Measurements from ENCODE around the gene RPP14.

Gene RPP14

GRCh38 chr3:58292866-58293265, 13.2 kb upstream of the RPP14 start:
- POLR2A ChIA-PET, result interaction anchor here (0.5 kb wide), 1 partner anchor 89 kb away, joined by 4 read pairs; no protein-coding TSS in a partner anchor
- Histone ChIP-seq H3K4me3 (ENCODE audit: low read depth, low read length) (no peak overlapping the region), H3K9me3 (ENCODE audit: control insufficient read depth, insufficient read depth, low read depth, low read length) (no peaks in the 10 kb centered on the region), H3K27ac (ENCODE audit: extremely low read depth, low read depth, low read length) (no peak overlapping the region), H3K36me3 (ENCODE audit: control insufficient read depth in 2 of 2, insufficient read depth in 1 of 2, low read length in 2 of 2) (peaks cover 0 to 7% of the 10 kb centered on the region in 2 experiments; a peak in 2 of 3 replicates), H3K4me1 (ENCODE audit: control insufficient read depth, insufficient read depth, low read length) (no peaks in the 10 kb centered on the region)
- CTCF ChIA-PET, result interaction anchor here (1.7 kb wide), 1 partner anchor 8 kb away, joined by 8 read pairs; no protein-coding TSS in a partner anchor
- TF ChIP-seq ZNF335 (tag by site-specific recombination; conservative IDR thresholded peaks at IDR 0.05), result no peak

- no peak overlapping the region for H3K27ac ChIP-seq (ENCODE audit: extremely low read depth, low read depth, low read length)
- ChIA-PET CTCF (interaction anchor here (0.6 kb wide), 1 partner anchor 278 kb away, joined by 3 read pairs; no protein-coding TSS in a partner anchor), POLR2A (interaction anchor here (0.5 kb wide), 1 partner anchor 88 kb away, joined by 4 read pairs; no protein-coding TSS in a partner anchor)
- no peaks in the 10 kb centered on the region for H3K9me3 ChIP-seq (ENCODE audit: control insufficient read depth, insufficient read depth, low read depth, low read length)
- no peak for TF ChIP-seq ZNF366 (tag by site-specific recombination; conservative IDR thresholded peaks at IDR 0.05)
- no peak for TF ChIP-seq ZNF518A (tag by site-specific recombination; conservative IDR thresholded peaks at IDR 0.05; ENCODE audit: low read depth)
- TF ChIP-seq ZNF274 (IDR thresholded peaks at IDR 0.05; ENCODE audit: low read length), result no peak
- no peak for TF ChIP-seq ZNF274 (tag by site-specific recombination; IDR thresholded peaks at IDR 0.05; ENCODE audit: borderline replicate concordance)
- no peak for TF ChIP-seq RBAK (tag by site-specific recombination; IDR thresholded peaks at IDR 0.05)
- no peak for TF ChIP-seq ZNF354C (tag by site-specific recombination; IDR thresholded peaks at IDR 0.05; ENCODE audit: borderline replicate concordance, low read depth)
- TF ChIP-seq HOXD13 (CRISPR knock-in tag; IDR thresholded peaks at IDR 0.05; ENCODE audit: borderline replicate concordance), result no peak
- TF ChIP-seq TCF7L2 (IDR thresholded peaks at IDR 0.05; ENCODE audit: borderline replicate concordance, low read depth, low read length), result no peak
- TF ChIP-seq SP7 (tag by site-specific recombination; IDR thresholded peaks at IDR 0.05), result no peak
- TF ChIP-seq ZFP37 (tag by site-specific recombination; IDR thresholded peaks at IDR 0.05), result no peak
- no peak for TF ChIP-seq ZNF510 (tag by site-specific recombination; IDR thresholded peaks at IDR 0.05; ENCODE audit: insufficient replicate concordance)
- H3K4me3 ChIP-seq (ENCODE audit: low read depth, low read length), result no peak overlapping the region
- no peaks in the 10 kb centered on the region for H3K4me1 ChIP-seq (ENCODE audit: control insufficient read depth, insufficient read depth, low read length)
- H3K36me3 ChIP-seq (ENCODE audit: control insufficient read depth in 2 of 2, insufficient read depth in 1 of 2, low read length in 2 of 2), result peaks cover 0 to 2% of the 10 kb centered on the region in 2 experiments; a peak in 2 of 3 replicates
Observed at GRCh38 chr3:58293516-58293915, 12.5 kb upstream of the RPP14 start.

GRCh38 chr3:58296269-58296668, 9.8 kb upstream of the RPP14 start:
- no peak overlapping the region for H3K4me3 ChIP-seq (ENCODE audit: low read depth, low read length)
- no peaks in the 10 kb centered on the region for H3K4me1 ChIP-seq (ENCODE audit: control insufficient read depth, insufficient read depth, low read length)
- no peak overlapping the region for H3K27ac ChIP-seq (ENCODE audit: extremely low read depth, low read depth, low read length)
- no peaks in the 10 kb centered on the region; a peak in 1 of 3 replicates for H3K36me3 ChIP-seq (ENCODE audit: control insufficient read depth in 2 of 2, insufficient read depth in 1 of 2, low read length in 2 of 2)
- ChIA-PET CTCF (interaction anchor here (0.7 to 6.1 kb wide), 3 partner anchors 9 to 118 kb away, joined by 3 to 55 read pairs (median 6); partner anchors contain the start of gene RPP14), POLR2A (interaction anchor here (0.6 kb wide), 1 partner anchor 9 kb away, joined by 3 read pairs; the partner anchor contains the start of gene RPP14)
- no peaks in the 10 kb centered on the region for H3K9me3 ChIP-seq (ENCODE audit: control insufficient read depth, insufficient read depth, low read depth, low read length)
- TF ChIP-seq SP2 (tag by site-specific recombination; IDR thresholded peaks at IDR 0.05), result no peak
- TF ChIP-seq ZNF791 (tag by site-specific recombination; IDR thresholded peaks at IDR 0.05), result no peak
- TF ChIP-seq GLIS1 (tag by site-specific recombination; IDR thresholded peaks at IDR 0.05), result no peak
- TF ChIP-seq ZNF155 (tag by site-specific recombination; IDR thresholded peaks at IDR 0.05), result no peak
- no peak for TF ChIP-seq ZNF138 (tag by site-specific recombination; IDR thresholded peaks at IDR 0.05; ENCODE audit: borderline replicate concordance)
- TF ChIP-seq TRIM28 (IDR thresholded peaks at IDR 0.05; ENCODE audit: borderline replicate concordance, low read length), result no peak
- TF ChIP-seq ZNF623 (tag by site-specific recombination; IDR thresholded peaks at IDR 0.05), result no peak
- no peak for TF ChIP-seq KLF7 (tag by site-specific recombination; IDR thresholded peaks at IDR 0.05; ENCODE audit: borderline replicate concordance)
- no peak for TF ChIP-seq ZNF274 (IDR thresholded peaks at IDR 0.05; ENCODE audit: low read length)
- TF ChIP-seq ZNF274 (tag by site-specific recombination; IDR thresholded peaks at IDR 0.05; ENCODE audit: borderline replicate concordance), result no peak
- no peak for TF ChIP-seq INSM2 (tag by site-specific recombination; IDR thresholded peaks at IDR 0.05)
- no peak for TF ChIP-seq ZNF830 (tag by site-specific recombination; IDR thresholded peaks at IDR 0.05; ENCODE audit: low read depth)
- no peak for TF ChIP-seq ZNF645 (tag by site-specific recombination; IDR thresholded peaks at IDR 0.05)

All from HEK293 (cell line).